Bronchial epithelial cell (primary cell): Measurements from ENCODE around the gene ZNF618. TPM values are rescaled to one million over a fixed set of nuclear protein-coding genes. Genes with fewer than 3 reads are reported as not detected.

Experiments
- DNase-seq: peaks from one replicate; pipeline ENCODE4 v3.0.0-alpha.2; 2010; ENCODE audit warnings: low read depth
- FAIRE-seq: peaks from 2 replicates; lab custom pipeline; 2011; peaks lifted over from hg19 to GRCh38; lab: Jason Lieb, UNC
- H3K27me3 ChIP-seq: 2 replicates; pipeline ENCODE4 v1.5.1; 2011; ENCODE audit warnings: low read length; ENCODE audit not compliant: control insufficient read depth, insufficient read depth
- H3K36me3 ChIP-seq: 2 replicates; pipeline ENCODE4 v1.5.1; 2011; ENCODE audit warnings: low read length; ENCODE audit not compliant: control insufficient read depth, insufficient read depth
- H3K4me3 ChIP-seq: 2 replicates; pipeline ENCODE4 v1.5.1; 2011; ENCODE audit warnings: mild to moderate bottlenecking, low read depth, low read length, control low read depth
- CTCF ChIP-seq: IDR thresholded peaks from 2 replicates; pipeline ENCODE4 v1.5.1; 2011; ENCODE audit warnings: mild to moderate bottlenecking, moderate library complexity, low read length, control low read depth, inconsistent platforms; ENCODE audit not compliant: insufficient read depth, severe bottlenecking
- total RNA-seq: library from RNA; depleted of rRNA; stranded (reverse); fragments of >200 nt; gene quantifications from 2 replicates; pipeline ENCODE4 v1.2.1, GENCODE V29; 2014

The ZNF618 gene
- total RNA-seq, 1 donor from 2014 or later = 1.6 TPM

- Histone ChIP-seq H3K27me3 (no peaks in the 10 kb centered on the region), H3K4me3 (no peak overlapping the region), H3K36me3 (peaks cover 1% of the 10 kb centered on the region)
- no peak for DNase-seq
- TF ChIP-seq CTCF = no peak
- no peak for FAIRE-seq
Observed at GRCh38 chr9:114016629-114017423, 140.7 kb downstream of the ZNF618 start.

GRCh38 chr9:114017741-114018715 lies 141.9 kb downstream of the ZNF618 start:
- DNase-seq (no peak), FAIRE-seq (no peak)
- no peaks in the 10 kb centered on the region for H3K27me3 ChIP-seq
- H3K36me3 ChIP-seq = peaks cover 1% of the 10 kb centered on the region
- H3K4me3 ChIP-seq = no peak overlapping the region
- no peak for TF ChIP-seq CTCF

GRCh38 chr9:114021578-114021977 lies 145.5 kb downstream of the ZNF618 start:
- DNase-seq (no peak), FAIRE-seq (no peak)
- H3K27me3 ChIP-seq = no peaks in the 10 kb centered on the region
- no peak for TF ChIP-seq CTCF
- H3K36me3 ChIP-seq = peaks cover 1% of the 10 kb centered on the region
- no peak overlapping the region for H3K4me3 ChIP-seq

GRCh38 chr9:114023961-114024360 lies 147.9 kb downstream of the ZNF618 start:
- DNase-seq (no peak), FAIRE-seq (no peak)
- no peak overlapping the region for H3K4me3 ChIP-seq
- no peak for TF ChIP-seq CTCF
- H3K36me3 ChIP-seq = peaks cover 3% of the 10 kb centered on the region
- no peaks in the 10 kb centered on the region for H3K27me3 ChIP-seq

- peaks cover 3% of the 10 kb centered on the region for H3K36me3 ChIP-seq
- H3K27me3 ChIP-seq = no peaks in the 10 kb centered on the region
- no peak for DNase-seq
- no peak for FAIRE-seq
- H3K4me3 ChIP-seq = no peak overlapping the region
- TF ChIP-seq CTCF = no peak
Observed at GRCh38 chr9:114025196-114025753, 149.2 kb downstream of the ZNF618 start.
